HG03558 (cell line): ENCODE measurements around the gene KRT71.

Experiments used
- ATAC-seq: cut with Tn5 transposase; IDR thresholded peaks from one replicate; pipeline ENCODE4 v1.9.1; 2021; ENCODE audit warnings: moderate number of reproducible peaks; ENCODE audit not compliant: unreplicated experiment; ENCODE audit errors: extremely low read depth

Gene KRT71

GRCh38 chr12:52540531-52540930 is 12.4 kb downstream of the KRT71 start:
- ATAC-seq = no peak

GRCh38 chr12:52539821-52540173 is 13.1 kb downstream of the KRT71 start:
- ATAC-seq = no peak

- no peak for ATAC-seq
These were observed 13.7 kb downstream of the KRT71 start for GRCh38 chr12:52539083-52539820.

- no peak for ATAC-seq
These were observed 15.8 kb downstream of the KRT71 start for GRCh38 chr12:52537101-52537500.

- no peak for ATAC-seq
These were observed 17.4 kb downstream of the KRT71 start for GRCh38 chr12:52535574-52535973.

- no peak for ATAC-seq
These were observed 18.5 kb downstream of the KRT71 start for GRCh38 chr12:52534482-52534881.

GRCh38 chr12:52533686-52534470 is 19.1 kb downstream of the KRT71 start:
- ATAC-seq = no peak

- no peak for ATAC-seq
These were observed 20.3 kb downstream of the KRT71 start for GRCh38 chr12:52532636-52533035.

- ATAC-seq = no peak
These were observed 21.2 kb downstream of the KRT71 start for GRCh38 chr12:52531566-52532300.

- no peak for ATAC-seq
These were observed 22.0 kb downstream of the KRT71 start for GRCh38 chr12:52530905-52531304.

- no peak for ATAC-seq
These were observed 22.6 kb downstream of the KRT71 start for GRCh38 chr12:52530366-52530765.

- no peak for ATAC-seq
These were observed 23.1 kb downstream of the KRT71 start for GRCh38 chr12:52529846-52530245.

GRCh38 chr12:52529417-52529816 is 23.5 kb downstream of the KRT71 start:
- ATAC-seq = no peak

GRCh38 chr12:52528641-52529143 is 24.3 kb downstream of the KRT71 start:
- no peak for ATAC-seq

GRCh38 chr12:52527121-52527800 is 25.7 kb downstream of the KRT71 start:
- no peak for ATAC-seq

GRCh38 chr12:52526511-52526951 is 26.4 kb downstream of the KRT71 start:
- ATAC-seq = no peak

- no peak for ATAC-seq
These were observed 27.1 kb downstream of the KRT71 start for GRCh38 chr12:52525661-52526499.

GRCh38 chr12:52524898-52525591 is 27.9 kb downstream of the KRT71 start:
- ATAC-seq = no peak
